ENCODE data around the gene SYMPK.

DNA sequence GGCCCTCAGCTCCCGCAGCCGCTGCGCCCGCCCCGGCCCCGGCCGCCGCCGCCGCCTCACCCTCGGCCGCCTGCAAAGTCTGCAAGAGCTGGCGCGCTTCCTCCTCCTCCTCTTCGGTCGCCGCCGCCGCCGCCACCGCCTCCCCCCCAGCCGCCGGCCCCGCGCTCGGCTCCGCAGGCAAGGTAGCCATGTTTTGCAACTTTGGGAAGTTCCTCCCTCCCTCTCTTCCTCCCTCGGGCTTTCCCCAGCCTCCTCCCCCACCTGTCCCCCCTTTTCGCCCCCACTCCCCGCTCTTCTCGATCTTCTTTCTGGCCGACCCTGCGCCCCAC, 94.3 kb downstream of the SYMPK start:
- no peak for TF ChIP-seq CTCF (IDR thresholded peaks at IDR 0.05)
- TF ChIP-seq REST (IDR thresholded peaks at IDR 0.05; ENCODE audit: insufficient read depth in 1 of 2, low read depth in 2 of 2, low read length in 1 of 2): no peak
- TF ChIP-seq POLR2AphosphoS5 (IDR thresholded peaks at IDR 0.05; ENCODE audit: low read depth, low read length): no peak
- TF ChIP-seq TCF7L2 (IDR thresholded peaks at IDR 0.05; ENCODE audit: low read depth, low read length): no peak
- no peak for TF ChIP-seq SIN3A (IDR thresholded peaks at IDR 0.05; ENCODE audit: borderline replicate concordance, insufficient read depth, low read depth, low read length)

Measured in Panc1 (cell line).